ENCODE results near the gene MED27.

MED27 gene

GRCh38 chr9:132079391-132080091 is at the start of gene MED27:
MED27 (minus strand) TSS chr9:132079867; CDS start chr9:132079844, 23 bp downstream.
- TF ChIP-seq EP300 (IDR thresholded peaks at IDR 0.05; ENCODE audit: borderline replicate concordance) (peak; percentile 25; the same call in 1 of the 2 replicates), YY1 (IDR thresholded peaks at IDR 0.05; ENCODE audit: low read depth) (peak; percentile 92), CREB1 (IDR thresholded peaks at IDR 0.05; ENCODE audit: low read depth) (peak; percentile 96), MAX (IDR thresholded peaks at IDR 0.05) (peak; percentile 62), RAD21 (IDR thresholded peaks at IDR 0.05; ENCODE audit: low read depth) (no peak), FOXM1 (IDR thresholded peaks at IDR 0.05; ENCODE audit: borderline replicate concordance, low read depth) (no peak), TAF1 (IDR thresholded peaks at IDR 0.05; ENCODE audit: low read depth) (peak; percentile 85), TCF12 (IDR thresholded peaks at IDR 0.05; ENCODE audit: low read depth) (peak; percentile 38; the same call in 1 of the 2 replicates)

GRCh38 chr9:132127888-132128534 is 48.3 kb upstream of the MED27 start:
- TF ChIP-seq USF1 (IDR thresholded peaks at IDR 0.05) (no peak), TCF12 (IDR thresholded peaks at IDR 0.05; ENCODE audit: low read depth) (no peak), REST (IDR thresholded peaks at IDR 0.05; ENCODE audit: low read depth) (no peak), NFIC (IDR thresholded peaks at IDR 0.05) (no peak), MAX (IDR thresholded peaks at IDR 0.05) (no peak), FOXM1 (IDR thresholded peaks at IDR 0.05; ENCODE audit: borderline replicate concordance, low read depth) (no peak)

GRCh38 chr9:132126680-132127236 is 47.1 kb upstream of the MED27 start:
- no peak for TF ChIP-seq EGR1 (IDR thresholded peaks at IDR 0.05)
- no peak for TF ChIP-seq USF1 (IDR thresholded peaks at IDR 0.05)
- no peak for TF ChIP-seq NFIC (IDR thresholded peaks at IDR 0.05)
- no peak for TF ChIP-seq RAD21 (IDR thresholded peaks at IDR 0.05; ENCODE audit: low read depth)
- no peak for TF ChIP-seq CREB1 (IDR thresholded peaks at IDR 0.05; ENCODE audit: low read depth)

- TF ChIP-seq CEBPB (IDR thresholded peaks at IDR 0.05) (no peak), NFIC (IDR thresholded peaks at IDR 0.05) (no peak), TCF12 (IDR thresholded peaks at IDR 0.05; ENCODE audit: low read depth) (no peak), TEAD4 (IDR thresholded peaks at IDR 0.05) (no peak), USF1 (IDR thresholded peaks at IDR 0.05) (no peak), RAD21 (IDR thresholded peaks at IDR 0.05; ENCODE audit: low read depth) (no peak), EP300 (IDR thresholded peaks at IDR 0.05; ENCODE audit: borderline replicate concordance) (no peak), CREB1 (IDR thresholded peaks at IDR 0.05; ENCODE audit: low read depth) (no peak), MAX (IDR thresholded peaks at IDR 0.05) (no peak)
Observed at GRCh38 chr9:132125944-132126679, 46.4 kb upstream of the MED27 start.

GRCh38 chr9:132125361-132125760 is 45.7 kb upstream of the MED27 start:
- TF ChIP-seq TCF12 (IDR thresholded peaks at IDR 0.05; ENCODE audit: low read depth): no peak
- no peak for TF ChIP-seq YY1 (IDR thresholded peaks at IDR 0.05; ENCODE audit: low read depth)
- no peak for TF ChIP-seq TAF1 (IDR thresholded peaks at IDR 0.05; ENCODE audit: low read depth)
- TF ChIP-seq USF1 (IDR thresholded peaks at IDR 0.05): no peak
- no peak for TF ChIP-seq ZBTB7A (IDR thresholded peaks at IDR 0.05; ENCODE audit: low read depth)
- no peak for TF ChIP-seq EGR1 (IDR thresholded peaks at IDR 0.05)
- TF ChIP-seq TEAD4 (IDR thresholded peaks at IDR 0.05): no peak
- no peak for TF ChIP-seq REST (IDR thresholded peaks at IDR 0.05; ENCODE audit: low read depth)
- TF ChIP-seq EP300 (IDR thresholded peaks at IDR 0.05; ENCODE audit: borderline replicate concordance): no peak
- TF ChIP-seq RAD21 (IDR thresholded peaks at IDR 0.05; ENCODE audit: low read depth): no peak
- no peak for TF ChIP-seq CEBPB (IDR thresholded peaks at IDR 0.05)
- TF ChIP-seq NFIC (IDR thresholded peaks at IDR 0.05): no peak
- no peak for TF ChIP-seq CREB1 (IDR thresholded peaks at IDR 0.05; ENCODE audit: low read depth)

Measured in Ishikawa (cell line).